ENCODE results near the gene MUSK.

Gene MUSK

DNA sequence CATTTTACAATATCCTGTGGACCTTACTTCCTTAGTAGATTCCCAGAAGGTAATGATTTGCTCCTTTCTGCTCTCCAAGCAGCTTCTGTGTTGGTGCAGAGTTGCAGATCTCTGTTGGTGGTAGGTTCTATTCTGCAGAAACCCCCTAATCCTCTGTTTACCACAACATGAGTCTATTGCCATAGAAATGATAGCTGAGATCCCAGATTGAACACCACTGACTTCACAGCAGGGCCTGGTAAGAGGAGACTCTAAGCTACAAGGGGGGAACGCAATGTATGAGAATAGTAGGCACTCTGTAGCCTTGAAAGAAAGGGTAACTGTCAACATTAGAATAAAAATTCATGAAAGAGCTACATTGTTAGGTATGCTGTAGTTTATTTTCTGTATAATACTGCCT, 59.5 kb downstream of the MUSK start:
- DNase-seq = no peak
- Histone ChIP-seq H3K27ac (no peak overlapping the region), H3K27me3 (replicated peaks) (no peaks in the 10 kb centered on the region), H3K4me3 (ENCODE audit: low read depth, low read length) (no peak overlapping the region), H3K36me3 (replicated peaks) (no peaks in the 10 kb centered on the region)
- in situ Hi-C loops (cut with HindIII; ENCODE audit: low pct_ligation_motif_present, low sequenced_read_pairs) = no loop called here
- TF ChIP-seq, protein P1, sequence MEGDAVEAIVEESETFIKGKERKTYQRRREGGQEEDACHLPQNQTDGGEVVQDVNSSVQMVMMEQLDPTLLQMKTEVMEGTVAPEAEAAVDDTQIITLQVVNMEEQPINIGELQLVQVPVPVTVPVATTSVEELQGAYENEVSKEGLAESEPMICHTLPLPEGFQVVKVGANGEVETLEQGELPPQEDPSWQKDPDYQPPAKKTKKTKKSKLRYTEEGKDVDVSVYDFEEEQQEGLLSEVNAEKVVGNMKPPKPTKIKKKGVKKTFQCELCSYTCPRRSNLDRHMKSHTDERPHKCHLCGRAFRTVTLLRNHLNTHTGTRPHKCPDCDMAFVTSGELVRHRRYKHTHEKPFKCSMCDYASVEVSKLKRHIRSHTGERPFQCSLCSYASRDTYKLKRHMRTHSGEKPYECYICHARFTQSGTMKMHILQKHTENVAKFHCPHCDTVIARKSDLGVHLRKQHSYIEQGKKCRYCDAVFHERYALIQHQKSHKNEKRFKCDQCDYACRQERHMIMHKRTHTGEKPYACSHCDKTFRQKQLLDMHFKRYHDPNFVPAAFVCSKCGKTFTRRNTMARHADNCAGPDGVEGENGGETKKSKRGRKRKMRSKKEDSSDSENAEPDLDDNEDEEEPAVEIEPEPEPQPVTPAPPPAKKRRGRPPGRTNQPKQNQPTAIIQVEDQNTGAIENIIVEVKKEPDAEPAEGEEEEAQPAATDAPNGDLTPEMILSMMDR (IDR thresholded peaks at IDR 0.05; ENCODE audit: low read depth, low read length, missing control alignments) = no peak

DNA sequence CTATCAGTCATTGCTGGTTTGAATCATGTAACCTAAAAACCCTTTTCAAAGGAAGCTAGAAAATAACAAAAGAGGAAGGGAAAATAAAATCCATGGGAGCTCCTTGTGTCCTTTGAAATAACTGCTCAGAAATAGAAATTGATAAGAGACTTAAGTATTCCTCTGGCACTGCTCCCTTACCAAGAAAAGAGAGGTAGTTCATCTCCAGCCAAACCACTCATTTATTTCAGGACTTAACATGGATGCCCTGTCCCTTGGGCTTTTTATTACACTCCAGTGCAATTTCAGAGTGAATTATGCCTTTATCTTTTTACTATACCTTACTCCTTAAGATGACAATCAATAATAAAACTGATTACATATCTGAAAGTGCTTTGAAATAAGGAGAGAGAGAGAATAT, 61.0 kb downstream of the MUSK start:
- no peak for DNase-seq
- no peaks in the 10 kb centered on the region for H3K27me3 ChIP-seq (replicated peaks)
- no peaks in the 10 kb centered on the region for H3K36me3 ChIP-seq (replicated peaks)
- TF ChIP-seq, protein P1 (IDR thresholded peaks at IDR 0.05; ENCODE audit: low read depth, low read length, missing control alignments) = no peak
- H3K4me3 ChIP-seq (ENCODE audit: low read depth, low read length) = no peak overlapping the region
- in situ Hi-C loops (cut with HindIII; ENCODE audit: low pct_ligation_motif_present, low sequenced_read_pairs) = no loop called here
- H3K27ac ChIP-seq = no peak overlapping the region

DNA sequence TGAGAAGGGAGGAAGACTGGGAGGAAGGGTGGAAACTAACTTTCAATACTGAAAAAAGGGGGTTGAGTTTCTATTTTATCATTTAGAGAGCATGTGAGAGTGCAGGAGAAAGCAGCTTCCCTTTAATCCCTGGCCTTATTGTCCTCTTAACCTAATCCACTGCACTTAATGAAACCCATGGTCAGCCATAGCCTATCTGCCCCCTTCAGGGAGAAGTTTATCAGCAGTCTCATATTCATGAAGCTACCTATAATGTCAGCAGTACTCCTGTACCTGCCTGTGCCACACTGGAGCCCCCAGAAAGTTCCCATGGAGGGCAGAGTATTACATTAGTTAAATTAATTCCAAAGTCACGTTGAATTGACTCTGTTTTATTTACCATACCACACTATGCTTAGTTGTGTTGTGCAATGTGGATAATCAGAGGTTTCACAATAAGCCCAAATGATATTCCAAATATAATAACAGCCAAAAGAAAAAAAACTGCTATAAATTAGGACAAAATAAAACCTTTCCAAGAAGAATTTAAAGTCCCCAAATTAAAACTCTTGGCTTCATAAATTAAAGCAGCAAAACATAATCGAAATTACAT, 62.9 kb downstream of the MUSK start:
- no peaks in the 10 kb centered on the region for H3K27me3 ChIP-seq (replicated peaks)
- no peaks in the 10 kb centered on the region for H3K36me3 ChIP-seq (replicated peaks)
- in situ Hi-C loops (cut with HindIII; ENCODE audit: low pct_ligation_motif_present, low sequenced_read_pairs) = no loop called here
- TF ChIP-seq, protein P1 (IDR thresholded peaks at IDR 0.05; ENCODE audit: low read depth, low read length, missing control alignments) = no peak
- DNase-seq = no peak
- H3K4me3 ChIP-seq (ENCODE audit: low read depth, low read length) = no peak overlapping the region
- H3K27ac ChIP-seq = no peak overlapping the region

DNA sequence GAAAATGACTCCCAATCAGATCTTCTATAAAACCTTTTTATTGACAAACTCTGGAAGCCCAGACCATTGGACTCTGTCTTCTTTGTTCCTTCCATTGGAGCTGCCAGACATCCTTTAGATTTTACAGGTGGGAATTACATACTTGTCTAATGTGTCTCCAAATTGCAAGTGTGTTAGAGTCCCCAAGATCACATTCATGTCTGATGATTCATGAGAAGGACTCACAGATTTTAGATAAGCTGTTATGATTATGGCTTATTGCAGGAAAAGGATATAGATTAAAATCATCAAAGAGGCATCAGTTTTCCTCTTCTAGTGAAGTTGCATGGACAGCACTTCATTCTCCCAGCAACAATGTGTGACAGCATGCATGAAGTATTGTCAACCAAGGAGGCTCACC, 70.4 kb downstream of the MUSK start:
- H3K27ac ChIP-seq = no peak overlapping the region
- DNase-seq = peak; percentile 34
- in situ Hi-C loops (cut with HindIII; ENCODE audit: low pct_ligation_motif_present, low sequenced_read_pairs) = no loop called here
- TF ChIP-seq, protein P1 (IDR thresholded peaks at IDR 0.05; ENCODE audit: low read depth, low read length, missing control alignments) = no peak
- no peak overlapping the region for H3K4me3 ChIP-seq (ENCODE audit: low read depth, low read length)
- H3K27me3 ChIP-seq (replicated peaks) = no peaks in the 10 kb centered on the region
- no peaks in the 10 kb centered on the region for H3K36me3 ChIP-seq (replicated peaks)

DNA sequence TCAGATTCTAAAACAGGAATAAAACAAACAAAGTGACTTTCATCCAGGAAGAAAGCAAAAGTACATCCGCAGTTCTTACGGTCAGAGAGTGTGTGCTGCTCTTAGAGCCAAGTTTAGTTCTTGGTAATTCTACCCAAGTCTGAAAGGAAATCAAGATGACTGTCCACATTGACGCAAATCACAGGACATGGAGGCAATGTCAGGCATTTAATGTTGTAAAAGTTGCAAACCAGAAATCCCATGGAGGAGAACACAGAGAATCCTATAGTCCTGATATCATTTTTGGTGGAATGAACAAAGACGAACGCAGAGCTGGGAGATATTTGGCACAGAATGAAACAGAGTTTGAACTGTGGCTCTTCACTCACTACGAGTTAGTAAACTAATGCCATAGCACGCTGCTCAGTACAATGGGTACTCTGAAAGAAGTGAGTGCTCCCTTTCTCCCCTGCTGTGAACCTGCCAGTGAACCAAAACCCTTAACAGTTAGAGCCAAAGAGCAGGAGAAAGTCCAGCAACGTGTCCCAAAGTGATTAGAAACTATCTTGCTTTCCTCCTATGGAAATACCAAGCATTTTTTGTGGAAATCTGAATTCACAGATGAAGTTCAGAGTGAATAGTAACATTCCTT, 74.3 kb downstream of the MUSK start:
- Histone ChIP-seq H3K27me3 (replicated peaks) (no peaks in the 10 kb centered on the region), H3K27ac (peak overlapping the region; percentile 89), H3K36me3 (replicated peaks) (no peaks in the 10 kb centered on the region), H3K4me3 (ENCODE audit: low read depth, low read length) (peak overlapping the region; percentile 15)
- TF ChIP-seq, protein P1 (IDR thresholded peaks at IDR 0.05; ENCODE audit: low read depth, low read length, missing control alignments) = no peak
- in situ Hi-C loops (cut with HindIII; ENCODE audit: low pct_ligation_motif_present, low sequenced_read_pairs) = no loop called here
- peak; percentile 74 for DNase-seq

Measured in brain microvascular endothelial cell (primary cell).